GM12875 (cell line): ENCODE data around the gene JUND.

Experiments
- H3K4me3 ChIP-seq: one replicate; pipeline ENCODE4 v1.5.1; 2011; ENCODE audit warnings: low read depth, low read length, control low read depth
- CTCF ChIP-seq: IDR thresholded peaks from 2 replicates; pipeline ENCODE4 v1.5.1; 2011; ENCODE audit warnings: low read depth, mild to moderate bottlenecking, control low read depth, inconsistent platforms, low read length, moderate library complexity, borderline replicate concordance; ENCODE audit not compliant: insufficient read depth

Gene JUND

DNA sequence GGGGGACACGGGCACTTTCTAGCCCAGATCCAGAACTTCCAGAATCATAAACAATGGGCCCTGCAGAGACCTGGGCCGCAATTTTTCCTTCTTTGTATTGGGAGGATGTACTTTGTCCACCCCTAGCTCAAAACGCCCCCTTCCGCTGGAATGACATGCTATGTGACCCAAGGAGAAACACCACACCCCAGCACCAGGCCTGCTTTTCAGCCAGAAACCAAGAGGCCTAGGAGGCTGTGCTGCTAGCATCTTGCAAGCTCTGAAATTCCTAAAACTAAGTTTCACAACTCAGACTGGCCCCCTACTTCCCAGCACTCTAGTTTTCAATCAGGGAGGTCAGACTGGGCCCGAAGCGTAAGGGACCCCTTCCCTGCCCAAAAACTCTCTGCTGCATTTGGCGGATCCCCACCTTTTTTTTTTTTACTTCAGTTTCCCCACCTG lies 40.9 kb upstream of the JUND start:
- peak; percentile 23; the same call in 1 of the 2 replicates for TF ChIP-seq CTCF
- H3K4me3 ChIP-seq, result peak overlapping the region; percentile 88

GRCh38 chr19:18321734-18322102 lies 40.3 kb upstream of the JUND start:
- peak overlapping the region; percentile 88 for H3K4me3 ChIP-seq
- TF ChIP-seq CTCF, result no peak

DNA sequence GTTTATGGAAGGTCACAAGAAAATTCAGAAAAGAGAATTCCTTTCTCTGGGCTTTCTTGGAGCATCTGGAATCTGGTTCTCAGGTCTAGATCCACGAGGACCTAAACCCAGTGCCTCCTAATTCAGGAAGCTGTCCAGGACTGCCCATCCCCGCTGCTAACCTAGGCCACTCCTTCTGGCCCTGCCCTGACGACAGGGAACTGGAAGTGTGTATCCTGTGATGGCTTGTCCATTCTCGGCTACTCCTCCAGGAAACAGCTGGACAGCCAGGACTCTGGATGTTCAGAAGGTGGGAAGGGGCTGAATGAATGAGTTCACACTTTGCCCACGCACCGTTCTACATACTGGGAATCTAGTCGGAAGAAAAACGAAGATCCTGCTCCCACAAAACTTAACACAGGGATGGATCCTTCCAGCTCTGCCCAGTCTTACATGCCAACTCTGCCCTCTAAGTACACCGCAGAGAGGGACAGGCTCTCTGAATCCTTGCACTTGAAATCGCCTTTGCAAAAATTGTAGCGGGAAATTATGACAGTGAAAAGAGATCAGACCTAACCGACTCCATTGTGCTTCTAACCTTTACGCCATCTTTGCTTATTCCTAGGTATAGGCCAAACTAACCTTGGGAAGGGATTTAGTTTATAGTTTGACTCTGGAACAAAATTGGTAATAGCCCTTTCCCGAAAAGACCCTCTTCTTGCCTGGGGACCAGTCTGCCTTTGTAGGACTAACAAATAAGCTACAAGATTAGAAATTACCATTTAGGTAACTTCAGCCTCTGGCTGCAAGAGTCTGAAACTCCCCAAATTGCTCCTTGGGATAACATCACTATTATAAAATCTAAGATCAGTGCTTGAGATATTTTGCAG lies 39.7 kb upstream of the JUND start:
- peak overlapping the region; percentile 88 for H3K4me3 ChIP-seq
- TF ChIP-seq CTCF, result no peak

DNA sequence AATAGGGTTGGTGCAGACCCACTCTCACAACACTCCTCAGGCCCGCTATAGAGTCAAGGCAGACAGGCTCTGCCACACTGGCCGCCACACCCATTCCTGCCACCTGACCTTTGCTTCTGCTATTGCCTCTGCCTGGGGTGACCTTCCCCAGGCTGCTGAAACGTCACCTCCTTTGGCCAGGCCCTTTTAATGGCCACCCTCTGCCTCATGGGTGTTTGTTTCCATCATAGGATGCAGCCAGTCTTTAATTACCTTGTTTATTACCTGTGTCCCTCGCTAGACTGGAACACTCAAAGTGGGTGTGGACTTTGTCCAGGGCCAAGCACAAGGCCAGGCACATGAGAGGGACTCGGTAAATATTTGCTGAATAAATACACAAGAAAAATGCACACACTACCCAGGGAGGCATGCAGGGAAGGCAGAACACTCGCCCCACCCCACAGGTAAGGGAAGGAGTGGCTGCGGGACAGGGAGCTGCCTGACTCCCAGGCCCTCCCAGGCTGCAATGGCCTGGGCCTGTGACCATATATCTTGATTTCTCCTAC lies 38.2 kb upstream of the JUND start:
- no peak for TF ChIP-seq CTCF
- no peak overlapping the region for H3K4me3 ChIP-seq

- H3K4me3 ChIP-seq, result no peak overlapping the region
- no peak for TF ChIP-seq CTCF
Observed at GRCh38 chr19:18317961-18318800, 36.8 kb upstream of the JUND start.

DNA sequence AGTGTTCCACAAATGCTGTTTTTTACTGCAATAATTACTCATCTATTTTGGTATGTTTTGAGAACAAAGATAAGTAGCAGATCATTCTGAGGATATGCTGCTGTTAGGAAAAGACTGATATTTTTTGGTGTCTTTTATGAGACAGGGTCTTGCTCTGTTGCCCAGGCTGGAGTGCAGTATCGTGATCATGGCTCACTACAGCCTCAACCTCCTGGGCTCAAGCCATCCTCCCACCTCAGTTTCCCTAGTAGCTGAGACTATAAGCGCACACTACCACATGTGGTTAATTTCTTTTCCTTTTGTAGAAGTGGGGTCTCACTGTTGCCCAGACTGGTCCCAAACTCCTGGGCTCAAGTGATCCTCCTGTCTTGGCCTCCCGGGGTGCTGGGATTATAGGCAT lies 32.0 kb upstream of the JUND start:
- no peak overlapping the region for H3K4me3 ChIP-seq
- no peak for TF ChIP-seq CTCF
